DMS153 (cell line): Measurements from ENCODE around the gene GAL.

Experiments used
- DNase-seq: peaks from one replicate; lab custom pipeline; 2025; lab: John Stamatoyannopoulos, UW

The GAL gene

GRCh38 chr11:68659158-68659921 is 25.0 kb upstream of the GAL start:
- peak; percentile 68 for DNase-seq

DNA sequence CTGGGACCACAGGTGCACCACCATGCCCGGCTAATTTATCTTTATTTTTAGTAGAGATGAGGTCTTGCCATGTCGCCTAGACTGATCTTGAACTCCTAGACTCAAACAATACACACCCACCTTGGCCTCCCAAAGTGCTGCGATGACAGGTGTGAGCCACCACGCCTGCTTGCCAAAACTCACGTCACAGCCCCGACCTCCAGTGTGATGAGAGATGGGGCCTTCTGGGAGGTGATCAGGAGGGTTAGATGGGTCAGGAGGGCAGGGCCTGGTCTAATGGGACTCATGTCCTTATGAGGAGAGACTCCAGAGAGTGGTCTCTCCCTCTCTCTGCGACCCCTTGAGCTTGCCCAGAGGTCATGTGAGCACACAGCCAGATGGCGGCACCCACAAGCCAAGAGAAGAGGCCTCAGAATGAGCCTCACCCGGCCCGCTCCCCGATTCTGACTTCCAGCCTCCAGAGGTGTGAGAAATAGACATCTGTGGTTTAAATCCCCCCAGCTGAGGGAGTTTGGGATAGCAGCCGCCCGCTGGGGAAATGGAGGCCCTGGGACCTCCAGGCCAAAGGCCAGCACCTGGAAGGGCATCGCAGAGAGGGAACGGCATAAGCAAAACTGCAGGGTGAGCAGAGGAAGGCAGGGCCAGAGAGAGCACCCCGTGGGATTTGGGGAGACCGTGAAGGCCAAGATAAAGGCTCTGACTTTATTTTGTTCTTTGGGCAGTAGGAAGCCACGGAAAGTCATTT is 24.1 kb upstream of the GAL start:
- DNase-seq, result no peak

DNA sequence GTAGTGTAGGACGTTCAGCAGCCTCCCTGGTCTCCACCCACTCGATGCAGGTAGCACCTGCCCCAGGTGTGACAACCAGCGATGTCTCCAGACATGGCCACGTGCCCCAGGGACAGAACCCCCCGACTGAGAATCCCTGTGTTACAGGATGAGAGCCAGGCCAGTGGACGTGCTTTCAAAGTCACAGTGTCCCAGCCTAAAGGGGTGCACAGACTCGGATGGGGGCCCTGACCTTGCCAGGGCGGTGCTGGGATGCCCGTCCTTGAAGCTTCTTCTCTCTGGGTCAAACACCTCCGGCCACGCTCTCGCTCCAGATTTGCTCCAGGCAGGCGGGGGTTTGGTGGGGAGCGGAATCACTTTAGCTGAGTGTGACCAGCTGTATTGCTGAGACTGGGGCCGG is 23.3 kb upstream of the GAL start:
- no peak for DNase-seq

GRCh38 chr11:68661697-68662603 is 22.4 kb upstream of the GAL start:
- DNase-seq, result no peak

GRCh38 chr11:68663482-68664010 is 20.8 kb upstream of the GAL start:
- DNase-seq, result no peak

- DNase-seq, result no peak
Observed at GRCh38 chr11:68664141-68664540, 20.2 kb upstream of the GAL start.

DNA sequence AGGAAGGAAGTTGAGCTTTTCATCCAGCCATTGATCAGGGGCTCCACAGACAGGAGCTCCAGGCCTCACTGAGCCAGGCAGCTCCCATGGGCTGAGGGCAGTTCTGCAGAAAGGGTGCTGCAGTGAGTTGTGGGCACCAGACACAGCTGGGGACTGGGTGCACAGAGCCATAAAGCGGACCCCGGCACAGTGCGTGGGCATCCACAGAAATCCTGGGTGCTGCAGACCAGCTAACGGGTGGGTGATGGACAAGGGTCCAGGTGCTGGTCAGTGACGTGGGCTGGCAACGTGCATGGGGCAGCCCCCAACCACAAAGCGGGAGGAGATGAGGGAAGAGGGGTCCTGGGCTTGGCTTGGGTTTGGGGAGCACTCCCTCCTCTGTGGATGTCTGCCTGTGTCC is 19.4 kb upstream of the GAL start:
- no peak for DNase-seq

DNA sequence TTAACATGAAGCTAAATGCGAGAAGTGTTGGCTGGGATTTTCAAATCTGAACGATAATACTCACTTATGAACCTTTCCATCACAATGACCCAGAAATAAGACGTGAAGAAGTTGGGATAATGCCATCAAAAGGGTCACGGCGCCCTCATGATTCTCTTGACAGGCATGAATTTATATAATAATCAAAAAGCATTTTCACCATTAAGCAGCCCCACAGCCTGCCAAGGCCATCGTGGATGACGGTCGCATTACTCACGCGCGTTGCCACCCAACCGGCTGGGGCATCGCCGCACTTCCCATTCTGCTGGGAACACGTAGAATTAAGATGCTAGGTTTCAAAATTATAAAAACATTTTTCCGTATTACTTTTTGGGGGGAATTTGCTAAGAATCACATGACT is 18.9 kb upstream of the GAL start:
- no peak for DNase-seq

DNA sequence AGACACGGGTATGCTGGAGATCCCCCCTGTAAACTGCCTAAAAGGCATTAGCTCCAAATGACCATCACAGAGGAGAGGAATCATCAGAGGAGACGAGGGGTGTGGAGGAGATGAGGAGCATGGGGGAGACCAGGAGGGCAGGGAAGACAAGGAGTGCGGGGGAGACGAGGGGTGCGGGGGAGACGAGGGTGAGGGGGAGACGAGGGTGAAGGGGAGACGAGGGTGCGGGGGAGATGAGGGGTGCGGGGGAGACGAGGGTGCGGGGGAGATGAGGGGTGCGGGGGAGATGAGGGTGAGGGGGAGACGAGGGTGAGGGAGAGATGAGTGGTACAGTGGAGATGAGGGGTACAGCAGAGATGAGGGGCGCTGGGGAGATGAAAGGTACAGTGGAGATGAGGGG is 17.5 kb upstream of the GAL start:
- DNase-seq, result no peak

GRCh38 chr11:68667511-68668500 is 16.5 kb upstream of the GAL start:
- DNase-seq, result no peak

DNA sequence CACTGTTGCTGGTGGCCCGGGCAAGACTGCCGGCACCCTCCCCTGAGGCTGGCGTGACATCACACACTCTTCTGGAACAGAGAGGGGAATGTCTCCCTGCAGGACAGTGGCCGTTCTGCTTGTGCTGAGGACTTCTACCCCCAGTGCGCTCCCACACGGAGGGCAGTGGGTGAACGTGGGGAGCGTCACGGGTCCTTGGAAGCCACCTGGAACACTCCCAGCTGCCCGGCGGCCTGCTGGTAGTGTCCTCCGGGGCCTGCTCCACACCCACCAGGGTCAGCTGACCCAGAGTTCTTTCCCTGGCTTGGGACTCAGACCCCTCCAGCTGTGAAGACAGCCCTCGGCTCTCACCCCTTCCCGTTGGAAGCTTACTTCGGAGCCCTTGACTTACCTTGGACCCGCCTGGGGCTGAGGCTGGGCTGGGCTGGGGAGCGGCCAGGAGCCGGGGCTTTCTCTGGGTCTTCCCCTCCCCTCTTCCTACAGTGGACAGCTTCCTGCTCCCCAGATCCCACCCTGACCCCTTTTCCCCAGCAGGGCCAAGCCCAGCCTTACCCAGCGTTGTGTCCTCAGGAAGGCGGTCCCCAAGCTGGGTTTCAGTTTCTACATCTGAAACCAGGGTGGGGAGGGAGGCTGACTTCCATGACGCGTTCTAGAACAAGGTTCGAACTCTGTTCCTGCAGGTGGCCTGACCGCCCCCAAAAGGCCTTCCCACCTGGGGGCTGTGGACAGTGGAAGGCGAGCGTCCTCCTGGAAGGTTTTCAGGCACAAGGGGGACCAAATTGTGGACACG is 14.8 kb upstream of the GAL start:
- no peak for DNase-seq

- no peak for DNase-seq
Observed at GRCh38 chr11:68670208-68670992, 13.9 kb upstream of the GAL start.

DNA sequence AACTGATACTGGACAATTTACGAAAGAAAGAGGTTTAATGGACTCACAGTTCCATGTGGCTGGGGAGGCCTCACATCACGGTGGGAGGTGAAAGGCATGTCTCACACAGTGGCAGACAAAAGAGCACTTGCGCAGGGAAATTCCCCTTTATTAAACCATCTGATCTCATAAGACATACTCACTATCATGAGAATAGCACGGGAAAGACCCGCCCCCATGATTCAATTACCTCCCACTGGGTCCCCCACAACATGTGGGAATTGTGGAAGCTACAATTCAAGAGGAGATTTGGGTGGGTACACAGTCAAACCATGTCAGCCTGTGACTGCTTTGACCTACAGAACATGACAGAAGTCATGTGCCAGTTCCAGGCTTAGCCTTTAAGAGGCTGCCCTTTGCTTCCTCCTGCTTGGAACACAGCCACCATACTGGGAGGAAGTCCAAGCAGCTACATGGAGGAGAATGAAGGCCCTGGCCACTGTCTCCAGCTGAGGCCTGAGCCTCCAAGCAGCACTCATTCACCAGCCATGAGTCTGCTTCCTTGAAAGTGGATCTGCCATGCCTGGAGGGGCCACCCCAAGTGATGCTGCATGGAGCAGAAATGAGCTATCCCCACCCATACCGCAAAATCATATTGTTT is 10.9 kb upstream of the GAL start:
- DNase-seq, result no peak

- DNase-seq, result no peak
Observed at GRCh38 chr11:68673991-68674390, 10.4 kb upstream of the GAL start.

GRCh38 chr11:68674461-68674860 is 9.9 kb upstream of the GAL start:
- no peak for DNase-seq

- no peak for DNase-seq
Observed at GRCh38 chr11:68677432-68677831, 6.9 kb upstream of the GAL start.

DNA sequence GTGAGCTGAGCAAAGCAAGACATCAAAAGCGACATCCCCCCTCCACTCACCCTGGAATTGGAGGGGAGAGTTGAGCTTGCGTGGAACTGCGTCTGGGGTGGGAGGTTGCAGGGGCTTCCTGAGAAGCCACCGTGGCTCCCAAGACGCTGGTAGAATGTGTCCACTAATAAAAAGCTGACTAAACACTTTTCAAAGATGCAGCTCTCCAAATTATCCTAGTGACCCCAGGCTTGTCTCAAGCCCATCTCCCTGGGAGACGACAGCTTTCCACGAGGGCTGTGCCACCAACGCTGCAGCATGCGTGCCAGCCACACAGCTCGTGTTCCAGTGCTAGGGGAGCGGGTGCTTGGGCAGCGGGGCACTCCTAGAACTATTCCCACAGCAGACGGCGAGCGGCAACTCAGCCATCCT is 6.3 kb upstream of the GAL start:
- DNase-seq, result no peak

DNA sequence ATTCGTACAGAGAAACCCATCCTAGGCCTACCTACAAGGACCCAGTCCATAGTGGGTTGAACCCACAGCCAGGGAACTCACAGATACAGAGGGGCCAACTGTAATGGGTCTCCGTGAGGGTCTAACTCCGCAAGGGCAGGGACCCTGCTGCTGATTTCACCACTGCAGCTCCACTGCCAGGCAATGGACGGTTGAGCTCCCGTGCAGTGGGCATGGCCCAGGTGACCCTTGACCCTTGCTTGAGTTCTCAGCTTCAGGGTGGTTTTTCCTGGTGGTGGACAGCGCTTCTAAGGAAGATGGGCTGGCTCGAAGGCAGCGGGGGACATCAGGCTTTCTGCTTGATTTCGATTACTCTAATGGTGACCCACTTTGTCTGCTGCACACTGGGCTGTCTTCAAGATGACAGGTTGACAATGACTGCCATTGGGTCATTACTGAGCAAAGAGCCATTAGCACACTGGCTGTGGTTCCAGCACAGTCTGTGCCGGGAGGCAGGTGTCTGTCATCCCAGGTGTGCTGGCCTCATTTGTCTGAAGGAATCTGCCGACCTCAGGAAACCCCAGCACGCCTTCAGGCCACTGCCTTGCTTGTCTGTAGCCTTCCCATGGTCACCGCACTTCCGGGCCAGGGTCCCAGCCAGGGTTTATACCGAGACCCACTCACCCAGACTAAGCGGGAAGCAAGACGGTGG is 3.7 kb upstream of the GAL start:
- DNase-seq, result no peak
